NB4 (cell line): ENCODE results near the gene HMCES.

ENCODE experiments used
- DNase-seq: peaks from one replicate; pipeline ENCODE4 v3.0.0; 2010; ENCODE audit warnings: low read depth
- H3K4me3 ChIP-seq: one replicate; pipeline ENCODE4 v1.5.1; 2011; ENCODE audit warnings: mild to moderate bottlenecking, low read depth, low read length, moderate library complexity
- MYC ChIP-seq: IDR thresholded peaks from 2 replicates; pipeline ENCODE4 v1.6.1; 2011; ENCODE audit warnings: low read depth, low read length
- POLR2A ChIP-seq: IDR thresholded peaks from 2 replicates; pipeline ENCODE4 v1.6.1; 2011; ENCODE audit warnings: mild to moderate bottlenecking; ENCODE audit not compliant: insufficient read length; ENCODE audit errors: extremely low read depth
- TF ChIP-seq, protein P1 (sequence below): IDR thresholded peaks from one replicate; pipeline ENCODE4 v1.5.1; 2012; ENCODE audit warnings: low read depth, low read length
- TF ChIP-seq, protein P2 (sequence below): IDR thresholded peaks from 2 replicates; pipeline ENCODE4 v1.6.1; 2011; ENCODE audit warnings: low read depth, low read length

Gene HMCES

DNA sequence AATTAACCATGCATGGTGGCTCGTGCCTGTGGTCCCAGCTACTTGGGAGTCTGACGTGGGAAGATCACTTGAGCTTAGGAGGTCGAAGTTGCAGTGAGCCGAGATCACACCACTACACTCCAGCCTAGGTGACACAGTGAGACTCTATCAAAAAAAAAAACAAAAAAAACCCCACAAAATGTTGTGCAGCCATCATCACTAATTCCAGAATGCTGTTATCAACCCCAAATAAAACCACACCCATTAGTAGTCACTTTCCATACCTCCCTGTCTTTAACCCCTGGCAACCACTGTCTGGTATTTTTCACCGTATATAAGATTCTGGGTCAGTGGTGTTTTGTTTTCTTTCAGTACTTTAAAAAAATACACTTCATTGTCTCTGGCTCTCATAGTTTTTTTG lies 16.6 kb downstream of the HMCES start:
- H3K4me3 ChIP-seq: no peak overlapping the region
- DNase-seq: no peak
- TF ChIP-seq, protein P1, sequence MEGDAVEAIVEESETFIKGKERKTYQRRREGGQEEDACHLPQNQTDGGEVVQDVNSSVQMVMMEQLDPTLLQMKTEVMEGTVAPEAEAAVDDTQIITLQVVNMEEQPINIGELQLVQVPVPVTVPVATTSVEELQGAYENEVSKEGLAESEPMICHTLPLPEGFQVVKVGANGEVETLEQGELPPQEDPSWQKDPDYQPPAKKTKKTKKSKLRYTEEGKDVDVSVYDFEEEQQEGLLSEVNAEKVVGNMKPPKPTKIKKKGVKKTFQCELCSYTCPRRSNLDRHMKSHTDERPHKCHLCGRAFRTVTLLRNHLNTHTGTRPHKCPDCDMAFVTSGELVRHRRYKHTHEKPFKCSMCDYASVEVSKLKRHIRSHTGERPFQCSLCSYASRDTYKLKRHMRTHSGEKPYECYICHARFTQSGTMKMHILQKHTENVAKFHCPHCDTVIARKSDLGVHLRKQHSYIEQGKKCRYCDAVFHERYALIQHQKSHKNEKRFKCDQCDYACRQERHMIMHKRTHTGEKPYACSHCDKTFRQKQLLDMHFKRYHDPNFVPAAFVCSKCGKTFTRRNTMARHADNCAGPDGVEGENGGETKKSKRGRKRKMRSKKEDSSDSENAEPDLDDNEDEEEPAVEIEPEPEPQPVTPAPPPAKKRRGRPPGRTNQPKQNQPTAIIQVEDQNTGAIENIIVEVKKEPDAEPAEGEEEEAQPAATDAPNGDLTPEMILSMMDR: no peak
- TF ChIP-seq POLR2A: no peak
- TF ChIP-seq, protein P2, sequence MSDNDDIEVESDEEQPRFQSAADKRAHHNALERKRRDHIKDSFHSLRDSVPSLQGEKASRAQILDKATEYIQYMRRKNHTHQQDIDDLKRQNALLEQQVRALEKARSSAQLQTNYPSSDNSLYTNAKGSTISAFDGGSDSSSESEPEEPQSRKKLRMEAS: no peak
- TF ChIP-seq MYC: no peak

DNA sequence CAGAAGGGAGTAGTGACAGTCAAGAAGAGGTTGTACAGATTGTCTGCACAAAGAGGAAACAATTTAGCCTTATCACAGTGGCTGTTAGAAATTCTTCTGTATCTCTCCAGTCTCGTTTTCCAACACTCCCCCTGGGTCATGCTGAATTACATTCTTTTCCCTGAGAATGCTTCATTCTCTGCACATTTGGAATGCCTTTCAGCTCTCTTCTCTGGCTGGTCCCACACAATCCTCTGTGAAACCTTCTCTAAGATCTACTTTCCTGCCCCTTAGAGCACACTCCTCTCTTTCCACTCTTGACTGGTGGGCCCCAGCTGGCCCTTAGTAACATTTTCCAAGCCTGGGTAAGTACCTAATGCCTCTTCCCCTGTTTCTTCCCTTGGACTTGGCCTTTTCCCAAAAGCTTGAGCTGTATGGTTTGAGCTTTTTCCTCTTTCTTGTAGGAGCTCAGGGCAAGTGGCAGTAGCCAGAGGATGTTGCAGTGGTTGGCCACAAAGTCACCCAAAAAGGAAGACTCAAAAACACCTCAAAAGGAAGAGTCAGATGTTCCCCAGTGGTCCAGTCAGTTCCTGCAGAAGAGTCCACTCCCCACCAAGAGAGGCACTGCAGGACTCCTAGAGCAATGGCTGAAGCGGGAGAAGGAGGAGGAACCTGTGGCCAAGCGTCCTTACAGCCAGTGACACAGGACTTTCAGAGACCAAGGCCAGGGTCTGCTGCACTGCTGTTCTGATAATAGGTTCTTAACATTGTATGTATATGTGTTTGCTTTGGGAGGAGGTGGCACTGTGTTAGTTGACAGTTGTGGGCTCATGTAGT lies 25.7 kb downstream of the HMCES start:
- no peak for DNase-seq
- TF ChIP-seq, protein P2: no peak
- TF ChIP-seq MYC (no peak), POLR2A (no peak)
- TF ChIP-seq, protein P1: no peak
- H3K4me3 ChIP-seq: no peak overlapping the region

DNA sequence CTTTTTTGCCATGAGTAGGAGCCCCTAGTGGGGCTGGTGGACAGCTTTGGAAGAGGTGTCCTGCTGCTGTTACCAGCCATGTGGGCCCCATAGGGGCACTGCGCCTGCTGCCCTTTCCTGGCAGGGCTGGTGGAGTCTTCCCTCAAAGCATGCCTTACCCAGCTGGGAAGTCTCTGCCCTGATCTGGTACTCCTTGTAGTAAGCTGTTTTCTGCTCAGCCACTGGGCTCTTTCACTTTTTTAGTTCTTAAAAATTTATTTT lies 26.2 kb downstream of the HMCES start:
- TF ChIP-seq, protein P2: no peak
- TF ChIP-seq, protein P1: no peak
- TF ChIP-seq POLR2A (no peak), MYC (no peak)
- H3K4me3 ChIP-seq: no peak overlapping the region
- DNase-seq: no peak

DNA sequence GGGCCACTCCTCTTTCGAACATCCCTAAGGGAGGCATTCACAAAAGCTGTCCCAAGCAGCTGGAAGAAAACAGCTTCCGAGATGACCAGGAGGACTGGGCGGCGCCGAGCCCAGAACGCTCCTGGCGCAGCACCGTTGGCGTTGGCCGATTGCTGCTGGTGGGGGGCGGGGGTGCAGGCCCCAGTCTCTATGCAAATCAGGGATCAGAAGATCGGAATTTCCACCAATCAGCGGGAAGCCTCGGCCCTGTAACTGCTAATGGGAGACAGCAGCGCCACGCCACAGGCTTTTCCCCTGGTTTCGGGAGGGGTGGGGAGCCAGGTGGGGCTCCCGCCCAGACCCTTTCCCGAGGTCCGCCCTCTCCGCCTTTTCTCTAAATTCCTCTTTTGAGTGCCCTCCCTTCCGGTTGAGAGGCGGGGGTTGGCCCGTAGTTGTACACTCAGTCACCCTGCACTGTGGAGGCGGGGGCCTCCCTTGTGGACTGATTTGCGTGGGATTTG lies 27.0 kb downstream of the HMCES start:
- DNase-seq: no peak
- TF ChIP-seq, protein P1: no peak
- TF ChIP-seq MYC (no peak), POLR2A (no peak)
- TF ChIP-seq, protein P2: no peak
- no peak overlapping the region for H3K4me3 ChIP-seq

DNA sequence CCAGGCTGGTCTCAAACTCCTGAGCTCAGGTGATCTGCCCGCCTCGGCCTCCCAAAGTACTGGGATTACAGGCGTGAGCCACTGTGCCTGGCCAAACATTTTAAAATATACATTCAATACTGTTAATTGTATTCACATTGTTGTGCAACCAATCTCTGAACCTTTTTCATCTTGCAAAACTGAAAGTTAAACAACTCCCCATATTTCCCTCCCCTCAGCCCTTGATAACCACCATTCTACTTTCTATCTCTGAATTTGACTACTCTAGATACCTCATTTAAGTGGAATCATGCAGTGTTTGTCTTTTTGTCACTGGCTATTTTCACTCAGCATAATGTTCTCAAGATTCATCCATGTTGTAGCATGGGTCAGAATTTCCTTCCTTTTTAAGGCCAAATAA lies 30.0 kb downstream of the HMCES start:
- TF ChIP-seq, protein P1: no peak
- no peak for TF ChIP-seq POLR2A
- TF ChIP-seq, protein P2: no peak
- TF ChIP-seq MYC: no peak
- no peak for DNase-seq
- H3K4me3 ChIP-seq: no peak overlapping the region
